NCI-H1930 (cell line): ENCODE measurements around the gene ZNF592.
"Not testable (repeated sequence)": the region's sequence is repeated elsewhere in the genome, so short reads cannot be mapped to it uniquely, and the experiment has no call there.

Source experiments
- DNase-seq, 2 experiments: peaks; one replicate each; lab custom pipeline; 2025; lab: John Stamatoyannopoulos, UW

Gene ZNF592

GRCh38 chr15:84749111-84749991, 959 bp downstream of the ZNF592 start:
- no peak for DNase-seq

- DNase-seq, result no peak
Observed at GRCh38 chr15:84750583-84751092, 2.2 kb downstream of the ZNF592 start.

GRCh38 chr15:84751721-84752120, 3.3 kb downstream of the ZNF592 start:
- DNase-seq, result not testable (repeated sequence)

GRCh38 chr15:84752195-84752594, 3.8 kb downstream of the ZNF592 start:
- no peak for DNase-seq

- DNase-seq, result no peak
Observed at GRCh38 chr15:84752700-84753099, 4.3 kb downstream of the ZNF592 start.

- not testable (repeated sequence) for DNase-seq
Observed at GRCh38 chr15:84754889-84755288, 6.5 kb downstream of the ZNF592 start.

GRCh38 chr15:84755736-84756527, 7.5 kb downstream of the ZNF592 start:
- DNase-seq, result no peak

- no peak for DNase-seq
Observed at GRCh38 chr15:84759018-84759417, 10.6 kb downstream of the ZNF592 start.

- DNase-seq, result no peak
Observed at GRCh38 chr15:84760219-84760618, 11.8 kb downstream of the ZNF592 start.

- DNase-seq, result no peak
Observed at GRCh38 chr15:84761607-84762131, 13.3 kb downstream of the ZNF592 start.

- no peak for DNase-seq
Observed at GRCh38 chr15:84762840-84763572, 14.6 kb downstream of the ZNF592 start.

- no peak for DNase-seq
Observed at GRCh38 chr15:84764585-84764984, 16.2 kb downstream of the ZNF592 start.

GRCh38 chr15:84764989-84765388, 16.6 kb downstream of the ZNF592 start:
- no peak for DNase-seq

GRCh38 chr15:84765675-84766074, 17.3 kb downstream of the ZNF592 start:
- DNase-seq, result no peak

GRCh38 chr15:84766461-84767035, 18.2 kb downstream of the ZNF592 start:
- no peak for DNase-seq

GRCh38 chr15:84772031-84772430, 23.6 kb downstream of the ZNF592 start:
- DNase-seq, result no peak

- DNase-seq, result no peak
Observed at GRCh38 chr15:84772467-84772866, 24.1 kb downstream of the ZNF592 start.

- DNase-seq, result no peak
Observed at GRCh38 chr15:84773716-84774115, 25.3 kb downstream of the ZNF592 start.

GRCh38 chr15:84775867-84776449, 27.6 kb downstream of the ZNF592 start:
- no peak for DNase-seq

GRCh38 chr15:84778194-84778593, 29.8 kb downstream of the ZNF592 start:
- DNase-seq, result no peak

GRCh38 chr15:84780492-84780891, 32.1 kb downstream of the ZNF592 start:
- no peak for DNase-seq
